ENCODE data around the gene EBLN1. TPM values are rescaled to one million over a fixed set of nuclear protein-coding genes. Genes with fewer than 3 reads are reported as not detected.

EBLN1 gene
- total RNA-seq, 1 experiment from 2014 or later = not detected

DNA sequence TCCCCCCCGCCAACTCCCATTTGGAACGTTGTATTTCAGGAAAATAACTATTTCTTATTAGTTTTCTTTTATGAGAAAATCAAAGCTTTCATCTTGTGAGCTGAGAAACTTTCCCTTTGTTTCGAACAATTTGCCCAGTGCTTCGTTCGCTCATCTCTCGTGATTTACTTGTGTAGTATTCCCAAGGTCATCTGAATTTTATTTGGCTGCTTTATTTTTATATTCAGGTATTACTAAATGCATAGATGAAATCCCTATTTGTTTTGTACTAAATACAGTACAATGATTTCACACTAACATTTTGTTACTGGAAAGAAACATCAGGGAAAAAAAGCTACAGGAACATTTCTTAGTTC is 12.0 kb upstream of the EBLN1 start:
- no peak for DNase-seq
- CTCF ChIA-PET = interaction anchor here (0.9 to 1.0 kb wide), 2 partner anchors 110 to 126 kb away, joined by 3 read pairs; no protein-coding TSS in a partner anchor
- H3K4me3 ChIP-seq (ENCODE audit: low read depth, low read length) = peak overlapping the region; percentile 89
- POLR2A ChIA-PET = no interaction called here
- H3K27ac Mint-ChIP-seq (ENCODE audit: unreplicated experiment) = peak overlapping the region; percentile 98
- H3K4me1 Mint-ChIP-seq (ENCODE audit: low read depth, unreplicated experiment) = no peaks in the 10 kb centered on the region
- peak overlapping the region; percentile 80 for H3K4me3 Mint-ChIP-seq (ENCODE audit: unreplicated experiment)
- H3K27me3 ChIP-seq (replicated peaks; ENCODE audit: control insufficient read depth, insufficient read depth, low read length) = no peaks in the 10 kb centered on the region
- TF ChIP-seq, protein P1, sequence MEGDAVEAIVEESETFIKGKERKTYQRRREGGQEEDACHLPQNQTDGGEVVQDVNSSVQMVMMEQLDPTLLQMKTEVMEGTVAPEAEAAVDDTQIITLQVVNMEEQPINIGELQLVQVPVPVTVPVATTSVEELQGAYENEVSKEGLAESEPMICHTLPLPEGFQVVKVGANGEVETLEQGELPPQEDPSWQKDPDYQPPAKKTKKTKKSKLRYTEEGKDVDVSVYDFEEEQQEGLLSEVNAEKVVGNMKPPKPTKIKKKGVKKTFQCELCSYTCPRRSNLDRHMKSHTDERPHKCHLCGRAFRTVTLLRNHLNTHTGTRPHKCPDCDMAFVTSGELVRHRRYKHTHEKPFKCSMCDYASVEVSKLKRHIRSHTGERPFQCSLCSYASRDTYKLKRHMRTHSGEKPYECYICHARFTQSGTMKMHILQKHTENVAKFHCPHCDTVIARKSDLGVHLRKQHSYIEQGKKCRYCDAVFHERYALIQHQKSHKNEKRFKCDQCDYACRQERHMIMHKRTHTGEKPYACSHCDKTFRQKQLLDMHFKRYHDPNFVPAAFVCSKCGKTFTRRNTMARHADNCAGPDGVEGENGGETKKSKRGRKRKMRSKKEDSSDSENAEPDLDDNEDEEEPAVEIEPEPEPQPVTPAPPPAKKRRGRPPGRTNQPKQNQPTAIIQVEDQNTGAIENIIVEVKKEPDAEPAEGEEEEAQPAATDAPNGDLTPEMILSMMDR (IDR thresholded peaks at IDR 0.05; ENCODE audit: insufficient read depth in 1 of 2, low read depth in 1 of 2, low read length in 1 of 2, severe bottlenecking in 1 of 2, unreplicated experiment in 1 of 2) = no peak
- intact Hi-C loops (cut with micrococcal nuclease; ENCODE audit: unreplicated experiment) = loop anchor here (1.0 to 2.0 kb wide), 2 partner anchors 87 to 227 kb away; partner anchors contain the start of genes COMMD3 and DNAJC1
- no peaks in the 10 kb centered on the region for H3K36me3 ChIP-seq (ENCODE audit: control insufficient read depth, insufficient read depth, low read length)
- no peaks in the 10 kb centered on the region for H3K9me3 Mint-ChIP-seq (ENCODE audit: unreplicated experiment)
- peaks cover 17% of the 10 kb centered on the region for H3K36me3 Mint-ChIP-seq (ENCODE audit: insufficient read depth, unreplicated experiment)
- no peaks in the 10 kb centered on the region for H3K9me3 ChIP-seq
- peaks cover 9% of the 10 kb centered on the region; the same call in 1 of the 2 replicates for H3K4me1 ChIP-seq
- peaks cover 5% of the 10 kb centered on the region for H3K27me3 Mint-ChIP-seq (ENCODE audit: insufficient read depth, unreplicated experiment)
- no TSS peak for BruUV-seq (replicated peaks)

DNA sequence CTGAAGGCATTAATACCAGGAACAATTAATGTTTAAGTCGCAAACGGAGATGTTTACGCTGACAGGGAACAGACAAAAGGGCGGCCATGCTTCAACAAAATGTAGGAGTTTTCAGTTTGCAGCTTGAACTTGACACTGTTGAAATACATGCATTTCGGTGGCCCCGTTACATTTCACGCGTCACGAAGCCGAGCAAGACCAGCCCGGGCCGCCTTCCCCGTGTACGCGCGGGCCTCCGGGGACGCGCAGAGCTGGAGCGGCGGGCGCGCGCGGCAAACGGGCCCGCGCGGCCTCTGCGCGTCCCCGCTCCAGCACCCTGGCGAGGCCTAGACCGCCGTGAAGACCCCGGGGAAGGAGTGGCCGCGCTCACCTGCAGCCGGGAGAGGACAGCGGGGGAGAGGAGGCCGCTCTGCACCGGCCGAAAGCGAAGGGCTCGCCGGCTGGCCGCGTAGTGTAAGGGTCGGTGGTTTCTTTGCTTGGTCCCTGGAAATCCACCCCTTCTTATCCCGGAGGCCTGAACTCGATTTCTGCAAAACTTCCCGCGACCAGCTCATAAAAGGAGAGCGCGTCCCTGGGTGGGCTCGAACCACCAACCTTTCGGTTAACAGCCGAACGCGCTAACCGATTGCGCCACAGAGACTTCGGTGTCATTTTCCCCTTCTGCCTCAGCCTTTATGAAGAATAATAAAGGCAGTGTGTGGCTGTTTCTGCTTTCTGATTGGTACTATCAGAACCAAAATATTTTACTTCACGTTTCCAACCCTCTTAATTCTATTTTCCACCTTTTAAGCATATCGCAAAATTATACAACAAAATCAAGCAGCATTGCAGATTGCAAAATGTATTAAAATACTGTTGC is 11.4 kb upstream of the EBLN1 start:
- ChIA-PET CTCF (interaction anchor here (0.9 to 1.0 kb wide), 2 partner anchors 111 to 126 kb away, joined by 3 read pairs; no protein-coding TSS in a partner anchor), POLR2A (interaction anchor here (1.1 kb wide), 1 partner anchor 87 kb away, joined by 3 read pairs; the partner anchor contains the start of gene COMMD3)
- Histone ChIP-seq H3K4me3 (ENCODE audit: low read depth, low read length) (peak overlapping the region; percentile 89), H3K4me1 (peaks cover 9% of the 10 kb centered on the region; the same call in 1 of the 2 replicates), H3K36me3 (ENCODE audit: control insufficient read depth, insufficient read depth, low read length) (no peaks in the 10 kb centered on the region), H3K27me3 (replicated peaks; ENCODE audit: control insufficient read depth, insufficient read depth, low read length) (no peaks in the 10 kb centered on the region), H3K9me3 (no peaks in the 10 kb centered on the region)
- H3K27me3 Mint-ChIP-seq (ENCODE audit: insufficient read depth, unreplicated experiment) = peaks cover 8% of the 10 kb centered on the region
- peak overlapping the region; percentile 98 for H3K27ac Mint-ChIP-seq (ENCODE audit: unreplicated experiment)
- H3K4me3 Mint-ChIP-seq (ENCODE audit: unreplicated experiment) = peak overlapping the region; percentile 80
- DNase-seq = peak; percentile 88 to 93
- H3K36me3 Mint-ChIP-seq (ENCODE audit: insufficient read depth, unreplicated experiment) = peaks cover 17% of the 10 kb centered on the region
- TF ChIP-seq, protein P1 (IDR thresholded peaks at IDR 0.05; ENCODE audit: insufficient read depth in 1 of 2, low read depth in 1 of 2, low read length in 1 of 2, severe bottlenecking in 1 of 2, unreplicated experiment in 1 of 2) = no peak
- no TSS peak for BruUV-seq (replicated peaks)
- no peaks in the 10 kb centered on the region for H3K9me3 Mint-ChIP-seq (ENCODE audit: unreplicated experiment)
- intact Hi-C loops (cut with micrococcal nuclease; ENCODE audit: unreplicated experiment) = loop anchor here (1.0 to 2.0 kb wide), 2 partner anchors 87 to 226 kb away; partner anchors contain the start of genes COMMD3 and DNAJC1
- H3K4me1 Mint-ChIP-seq (ENCODE audit: low read depth, unreplicated experiment) = no peaks in the 10 kb centered on the region

DNA sequence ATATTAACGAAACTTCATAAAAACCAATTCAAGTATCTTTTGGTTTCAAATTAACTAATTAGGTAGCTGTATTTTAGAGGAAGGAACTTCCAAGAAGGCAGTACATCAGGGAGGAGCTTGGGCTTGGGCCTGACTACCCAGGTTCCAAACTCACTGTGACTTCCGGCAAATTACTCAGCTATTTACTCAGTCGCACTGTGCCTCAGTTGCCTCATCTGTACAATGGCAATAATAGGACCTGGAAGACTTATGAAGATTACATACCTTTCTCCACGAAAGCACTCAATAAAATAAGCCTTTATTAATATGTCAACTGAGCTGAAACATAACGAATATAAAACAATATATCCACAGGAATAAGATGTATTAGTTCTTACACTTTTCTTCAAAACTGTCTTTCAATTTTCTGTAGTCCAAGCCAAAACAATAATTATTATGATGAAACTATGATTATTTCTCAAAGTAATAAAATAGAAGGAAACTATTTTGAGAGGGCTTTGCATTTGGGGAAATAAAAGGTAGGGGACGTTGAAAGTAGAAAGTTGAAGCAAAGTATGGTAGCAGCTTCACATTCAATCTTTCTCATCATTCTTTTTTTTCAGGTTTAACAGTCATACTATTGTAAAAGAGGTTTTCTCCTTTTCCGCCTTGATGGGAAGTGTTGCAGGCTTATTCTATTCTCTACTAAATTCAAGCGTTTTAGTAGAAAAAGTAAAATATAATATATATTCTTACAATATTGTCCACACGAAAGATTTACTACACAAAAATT is 10.5 kb upstream of the EBLN1 start:
- Histone ChIP-seq H3K4me1 (peaks cover 9% of the 10 kb centered on the region; the same call in 1 of the 2 replicates), H3K9me3 (no peaks in the 10 kb centered on the region), H3K36me3 (ENCODE audit: control insufficient read depth, insufficient read depth, low read length) (no peaks in the 10 kb centered on the region), H3K4me3 (ENCODE audit: low read depth, low read length) (peak overlapping the region; percentile 89), H3K27me3 (replicated peaks; ENCODE audit: control insufficient read depth, insufficient read depth, low read length) (no peaks in the 10 kb centered on the region)
- peak overlapping the region; percentile 80 for H3K4me3 Mint-ChIP-seq (ENCODE audit: unreplicated experiment)
- no peaks in the 10 kb centered on the region for H3K9me3 Mint-ChIP-seq (ENCODE audit: unreplicated experiment)
- peaks cover 17% of the 10 kb centered on the region for H3K36me3 Mint-ChIP-seq (ENCODE audit: insufficient read depth, unreplicated experiment)
- ChIA-PET CTCF (no interaction called here), POLR2A (interaction anchor here (1.1 kb wide), 1 partner anchor 88 kb away, joined by 3 read pairs; the partner anchor contains the start of gene COMMD3)
- BruUV-seq (replicated peaks) = no TSS peak
- peak overlapping the region; percentile 98 for H3K27ac Mint-ChIP-seq (ENCODE audit: unreplicated experiment)
- TF ChIP-seq, protein P1 (IDR thresholded peaks at IDR 0.05; ENCODE audit: insufficient read depth in 1 of 2, low read depth in 1 of 2, low read length in 1 of 2, severe bottlenecking in 1 of 2, unreplicated experiment in 1 of 2) = no peak
- DNase-seq = no peak
- intact Hi-C loops (cut with micrococcal nuclease; ENCODE audit: unreplicated experiment) = loop anchor here (2.0 kb wide), 1 partner anchor 226 kb away; the partner anchor contains the start of gene DNAJC1
- peaks cover 8% of the 10 kb centered on the region for H3K27me3 Mint-ChIP-seq (ENCODE audit: insufficient read depth, unreplicated experiment)
- H3K4me1 Mint-ChIP-seq (ENCODE audit: low read depth, unreplicated experiment) = no peaks in the 10 kb centered on the region

Measured in Caco-2 (cell line).